H1 (cell line): ENCODE results near the gene ALKBH3. TPM values are rescaled to one million over a fixed set of nuclear protein-coding genes. Genes with fewer than 3 reads are reported as not detected.

ENCODE experiments used
- BCL11A ChIP-seq, 2 experiments: IDR thresholded peaks; one replicate each; pipeline ENCODE4 v1.6.1; 2011; ENCODE audit warnings: low read depth in 2 of 2, low read length in 2 of 2, mild to moderate bottlenecking in 2 of 2
- CTBP2 ChIP-seq: IDR thresholded peaks from 2 replicates; pipeline ENCODE4 v1.7.0; 2011; ENCODE audit warnings: borderline replicate concordance, mild to moderate bottlenecking, moderate library complexity, mixed read lengths, low read length; ENCODE audit not compliant: insufficient read depth, insufficient read length
- EZH2 ChIP-seq: fragments of 200-600 bp; sonication (generic); IDR thresholded peaks from 2 replicates; pipeline ENCODE4 v1.7.1; 2012; ENCODE audit warnings: low read depth, mild to moderate bottlenecking, moderate library complexity, low read length, inconsistent platforms; ENCODE audit not compliant: severe bottlenecking
- KDM5A ChIP-seq: fragments of 200-600 bp; IDR thresholded peaks from 2 replicates; pipeline ENCODE4 v1.7.1; 2012; ENCODE audit warnings: mild to moderate bottlenecking, low read length, inconsistent platforms, mixed read lengths
- NANOG ChIP-seq: IDR thresholded peaks from 2 replicates; pipeline ENCODE4 v1.6.1; 2011; ENCODE audit warnings: low read length, low read depth, mild to moderate bottlenecking, inconsistent platforms; ENCODE audit not compliant: insufficient read depth, poor library complexity, severe bottlenecking
- NRF1 ChIP-seq: IDR thresholded peaks from 2 replicates; pipeline ENCODE4 v1.6.1; 2011; ENCODE audit warnings: mild to moderate bottlenecking, low read depth, low read length, improper control_type of control experiment
- RBBP5 ChIP-seq: IDR thresholded peaks from 2 replicates; pipeline ENCODE4 v1.7.1; 2012; ENCODE audit warnings: low read depth, mild to moderate bottlenecking, inconsistent platforms, low read length, moderate library complexity, borderline replicate concordance
- polyA plus RNA-seq, 7 experiments: library from polyadenylated mRNA; depleted of rRNA in 3 of 7; stranded (reverse) in 5 of 7; unstranded in 2 of 7; fragments of >200 nt in 5 of 7; fragments of 200-250 nt in 2 of 7; gene quantifications; 1 replicate in 5 of 7; 2 replicates in 1 of 7; 4 replicates in 1 of 7; pipeline versions ENCODE4 v1.2.1 to v1.2.3, GENCODE V29; 2011 to 2013; ENCODE audit warnings: missing spikeins in 2 of 7, mixed read lengths in 2 of 7
- total RNA-seq: library from RNA; stranded (reverse); fragmentation: NEBNext Ultra II Directional; extraction: Animal tissue kit (Norgen Biotek cat#: 25700); gene quantifications from 2 replicates; pipeline ENCODE4 v1.2.1, GENCODE V29; 2021
- TF ChIP-seq, protein P1 (sequence below): fragments of 300-600 bp; sonication (generic); IDR thresholded peaks from 2 replicates; pipeline ENCODE4 v1.7.1; 2012; ENCODE audit warnings: low read length, moderate library complexity, mild to moderate bottlenecking, inconsistent platforms; ENCODE audit not compliant: insufficient replicate concordance
- TF ChIP-seq, protein P2 (sequence below): IDR thresholded peaks from 2 replicates; pipeline ENCODE4 v1.6.1; 2011; ENCODE audit warnings: low read depth, mild to moderate bottlenecking, low read length; ENCODE audit not compliant: insufficient read depth

ALKBH3 gene
- total and polyA plus RNA-seq, 2 of the 8 experiments (the other 6 are each of a cell fraction or from before 2014, with no cell fraction given), result 10.5 to 11.4 TPM

GRCh38 chr11:43837879-43838278 lies 42.8 kb upstream of the ALKBH3 start (continued):
- TF ChIP-seq, protein P1, sequence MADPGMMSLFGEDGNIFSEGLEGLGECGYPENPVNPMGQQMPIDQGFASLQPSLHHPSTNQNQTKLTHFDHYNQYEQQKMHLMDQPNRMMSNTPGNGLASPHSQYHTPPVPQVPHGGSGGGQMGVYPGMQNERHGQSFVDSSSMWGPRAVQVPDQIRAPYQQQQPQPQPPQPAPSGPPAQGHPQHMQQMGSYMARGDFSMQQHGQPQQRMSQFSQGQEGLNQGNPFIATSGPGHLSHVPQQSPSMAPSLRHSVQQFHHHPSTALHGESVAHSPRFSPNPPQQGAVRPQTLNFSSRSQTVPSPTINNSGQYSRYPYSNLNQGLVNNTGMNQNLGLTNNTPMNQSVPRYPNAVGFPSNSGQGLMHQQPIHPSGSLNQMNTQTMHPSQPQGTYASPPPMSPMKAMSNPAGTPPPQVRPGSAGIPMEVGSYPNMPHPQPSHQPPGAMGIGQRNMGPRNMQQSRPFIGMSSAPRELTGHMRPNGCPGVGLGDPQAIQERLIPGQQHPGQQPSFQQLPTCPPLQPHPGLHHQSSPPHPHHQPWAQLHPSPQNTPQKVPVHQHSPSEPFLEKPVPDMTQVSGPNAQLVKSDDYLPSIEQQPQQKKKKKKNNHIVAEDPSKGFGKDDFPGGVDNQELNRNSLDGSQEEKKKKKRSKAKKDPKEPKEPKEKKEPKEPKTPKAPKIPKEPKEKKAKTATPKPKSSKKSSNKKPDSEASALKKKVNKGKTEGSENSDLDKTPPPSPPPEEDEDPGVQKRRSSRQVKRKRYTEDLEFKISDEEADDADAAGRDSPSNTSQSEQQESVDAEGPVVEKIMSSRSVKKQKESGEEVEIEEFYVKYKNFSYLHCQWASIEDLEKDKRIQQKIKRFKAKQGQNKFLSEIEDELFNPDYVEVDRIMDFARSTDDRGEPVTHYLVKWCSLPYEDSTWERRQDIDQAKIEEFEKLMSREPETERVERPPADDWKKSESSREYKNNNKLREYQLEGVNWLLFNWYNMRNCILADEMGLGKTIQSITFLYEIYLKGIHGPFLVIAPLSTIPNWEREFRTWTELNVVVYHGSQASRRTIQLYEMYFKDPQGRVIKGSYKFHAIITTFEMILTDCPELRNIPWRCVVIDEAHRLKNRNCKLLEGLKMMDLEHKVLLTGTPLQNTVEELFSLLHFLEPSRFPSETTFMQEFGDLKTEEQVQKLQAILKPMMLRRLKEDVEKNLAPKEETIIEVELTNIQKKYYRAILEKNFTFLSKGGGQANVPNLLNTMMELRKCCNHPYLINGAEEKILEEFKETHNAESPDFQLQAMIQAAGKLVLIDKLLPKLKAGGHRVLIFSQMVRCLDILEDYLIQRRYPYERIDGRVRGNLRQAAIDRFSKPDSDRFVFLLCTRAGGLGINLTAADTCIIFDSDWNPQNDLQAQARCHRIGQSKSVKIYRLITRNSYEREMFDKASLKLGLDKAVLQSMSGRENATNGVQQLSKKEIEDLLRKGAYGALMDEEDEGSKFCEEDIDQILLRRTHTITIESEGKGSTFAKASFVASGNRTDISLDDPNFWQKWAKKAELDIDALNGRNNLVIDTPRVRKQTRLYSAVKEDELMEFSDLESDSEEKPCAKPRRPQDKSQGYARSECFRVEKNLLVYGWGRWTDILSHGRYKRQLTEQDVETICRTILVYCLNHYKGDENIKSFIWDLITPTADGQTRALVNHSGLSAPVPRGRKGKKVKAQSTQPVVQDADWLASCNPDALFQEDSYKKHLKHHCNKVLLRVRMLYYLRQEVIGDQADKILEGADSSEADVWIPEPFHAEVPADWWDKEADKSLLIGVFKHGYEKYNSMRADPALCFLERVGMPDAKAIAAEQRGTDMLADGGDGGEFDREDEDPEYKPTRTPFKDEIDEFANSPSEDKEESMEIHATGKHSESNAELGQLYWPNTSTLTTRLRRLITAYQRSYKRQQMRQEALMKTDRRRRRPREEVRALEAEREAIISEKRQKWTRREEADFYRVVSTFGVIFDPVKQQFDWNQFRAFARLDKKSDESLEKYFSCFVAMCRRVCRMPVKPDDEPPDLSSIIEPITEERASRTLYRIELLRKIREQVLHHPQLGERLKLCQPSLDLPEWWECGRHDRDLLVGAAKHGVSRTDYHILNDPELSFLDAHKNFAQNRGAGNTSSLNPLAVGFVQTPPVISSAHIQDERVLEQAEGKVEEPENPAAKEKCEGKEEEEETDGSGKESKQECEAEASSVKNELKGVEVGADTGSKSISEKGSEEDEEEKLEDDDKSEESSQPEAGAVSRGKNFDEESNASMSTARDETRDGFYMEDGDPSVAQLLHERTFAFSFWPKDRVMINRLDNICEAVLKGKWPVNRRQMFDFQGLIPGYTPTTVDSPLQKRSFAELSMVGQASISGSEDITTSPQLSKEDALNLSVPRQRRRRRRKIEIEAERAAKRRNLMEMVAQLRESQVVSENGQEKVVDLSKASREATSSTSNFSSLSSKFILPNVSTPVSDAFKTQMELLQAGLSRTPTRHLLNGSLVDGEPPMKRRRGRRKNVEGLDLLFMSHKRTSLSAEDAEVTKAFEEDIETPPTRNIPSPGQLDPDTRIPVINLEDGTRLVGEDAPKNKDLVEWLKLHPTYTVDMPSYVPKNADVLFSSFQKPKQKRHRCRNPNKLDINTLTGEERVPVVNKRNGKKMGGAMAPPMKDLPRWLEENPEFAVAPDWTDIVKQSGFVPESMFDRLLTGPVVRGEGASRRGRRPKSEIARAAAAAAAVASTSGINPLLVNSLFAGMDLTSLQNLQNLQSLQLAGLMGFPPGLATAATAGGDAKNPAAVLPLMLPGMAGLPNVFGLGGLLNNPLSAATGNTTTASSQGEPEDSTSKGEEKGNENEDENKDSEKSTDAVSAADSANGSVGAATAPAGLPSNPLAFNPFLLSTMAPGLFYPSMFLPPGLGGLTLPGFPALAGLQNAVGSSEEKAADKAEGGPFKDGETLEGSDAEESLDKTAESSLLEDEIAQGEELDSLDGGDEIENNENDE, result no peak
- TF ChIP-seq RBBP5 (no peak), NRF1 (no peak), CTBP2 (no peak), KDM5A (no peak), EZH2 (no peak), BCL11A (IDR thresholded peaks at IDR 0.05; ENCODE audit: low read depth in 2 of 2, low read length in 2 of 2) (no peak), NANOG (no peak)
- TF ChIP-seq, protein P2, sequence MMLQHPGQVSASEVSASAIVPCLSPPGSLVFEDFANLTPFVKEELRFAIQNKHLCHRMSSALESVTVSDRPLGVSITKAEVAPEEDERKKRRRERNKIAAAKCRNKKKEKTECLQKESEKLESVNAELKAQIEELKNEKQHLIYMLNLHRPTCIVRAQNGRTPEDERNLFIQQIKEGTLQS, result no peak
